ENCODE results near the gene RANBP1.

The RANBP1 gene

GRCh38 chr22:20107471-20107901, 8.4 kb upstream of the RANBP1 start:
- Histone ChIP-seq H3K4me3 (ENCODE audit: low read length, poor library complexity, severe bottlenecking) (no peak overlapping the region), H3K4me1 (ENCODE audit: insufficient read depth, low read length, poor library complexity, severe bottlenecking) (no peaks in the 10 kb centered on the region), H2AFZ (ENCODE audit: low read length) (no peak overlapping the region), H3K9me3 (ENCODE audit: insufficient read depth, low read depth, low read length) (no peaks in the 10 kb centered on the region), H3K79me2 (ENCODE audit: insufficient read depth, low read length) (peaks cover 33% of the 10 kb centered on the region), H3K9ac (ENCODE audit: low read depth, low read length, poor library complexity, severe bottlenecking) (no peak overlapping the region), H3F3A (ENCODE audit: low read depth) (no peaks in the 10 kb centered on the region), H3K36me3 (ENCODE audit: insufficient read depth, low read length) (peaks cover 89% of the 10 kb centered on the region; the same call in 1 of the 2 replicates), H3K4me2 (ENCODE audit: low read depth, low read length, poor library complexity, severe bottlenecking) (no peak overlapping the region), H3K9me2 (replicated peaks; ENCODE audit: low read depth, low read length) (no peaks in the 10 kb centered on the region), H4K20me1 (ENCODE audit: insufficient read depth, low read length, poor library complexity, severe bottlenecking) (peaks cover 24% of the 10 kb centered on the region), H3K27me3 (ENCODE audit: insufficient read depth, low read length, poor library complexity, severe bottlenecking) (no peaks in the 10 kb centered on the region)
- TF ChIP-seq EZH2phosphoT487 (IDR thresholded peaks at IDR 0.05; ENCODE audit: borderline replicate concordance) = no peak
- TF ChIP-seq, protein P1, sequence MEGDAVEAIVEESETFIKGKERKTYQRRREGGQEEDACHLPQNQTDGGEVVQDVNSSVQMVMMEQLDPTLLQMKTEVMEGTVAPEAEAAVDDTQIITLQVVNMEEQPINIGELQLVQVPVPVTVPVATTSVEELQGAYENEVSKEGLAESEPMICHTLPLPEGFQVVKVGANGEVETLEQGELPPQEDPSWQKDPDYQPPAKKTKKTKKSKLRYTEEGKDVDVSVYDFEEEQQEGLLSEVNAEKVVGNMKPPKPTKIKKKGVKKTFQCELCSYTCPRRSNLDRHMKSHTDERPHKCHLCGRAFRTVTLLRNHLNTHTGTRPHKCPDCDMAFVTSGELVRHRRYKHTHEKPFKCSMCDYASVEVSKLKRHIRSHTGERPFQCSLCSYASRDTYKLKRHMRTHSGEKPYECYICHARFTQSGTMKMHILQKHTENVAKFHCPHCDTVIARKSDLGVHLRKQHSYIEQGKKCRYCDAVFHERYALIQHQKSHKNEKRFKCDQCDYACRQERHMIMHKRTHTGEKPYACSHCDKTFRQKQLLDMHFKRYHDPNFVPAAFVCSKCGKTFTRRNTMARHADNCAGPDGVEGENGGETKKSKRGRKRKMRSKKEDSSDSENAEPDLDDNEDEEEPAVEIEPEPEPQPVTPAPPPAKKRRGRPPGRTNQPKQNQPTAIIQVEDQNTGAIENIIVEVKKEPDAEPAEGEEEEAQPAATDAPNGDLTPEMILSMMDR (conservative IDR thresholded peaks at IDR 0.05; ENCODE audit: low read length) = no peak

DNA sequence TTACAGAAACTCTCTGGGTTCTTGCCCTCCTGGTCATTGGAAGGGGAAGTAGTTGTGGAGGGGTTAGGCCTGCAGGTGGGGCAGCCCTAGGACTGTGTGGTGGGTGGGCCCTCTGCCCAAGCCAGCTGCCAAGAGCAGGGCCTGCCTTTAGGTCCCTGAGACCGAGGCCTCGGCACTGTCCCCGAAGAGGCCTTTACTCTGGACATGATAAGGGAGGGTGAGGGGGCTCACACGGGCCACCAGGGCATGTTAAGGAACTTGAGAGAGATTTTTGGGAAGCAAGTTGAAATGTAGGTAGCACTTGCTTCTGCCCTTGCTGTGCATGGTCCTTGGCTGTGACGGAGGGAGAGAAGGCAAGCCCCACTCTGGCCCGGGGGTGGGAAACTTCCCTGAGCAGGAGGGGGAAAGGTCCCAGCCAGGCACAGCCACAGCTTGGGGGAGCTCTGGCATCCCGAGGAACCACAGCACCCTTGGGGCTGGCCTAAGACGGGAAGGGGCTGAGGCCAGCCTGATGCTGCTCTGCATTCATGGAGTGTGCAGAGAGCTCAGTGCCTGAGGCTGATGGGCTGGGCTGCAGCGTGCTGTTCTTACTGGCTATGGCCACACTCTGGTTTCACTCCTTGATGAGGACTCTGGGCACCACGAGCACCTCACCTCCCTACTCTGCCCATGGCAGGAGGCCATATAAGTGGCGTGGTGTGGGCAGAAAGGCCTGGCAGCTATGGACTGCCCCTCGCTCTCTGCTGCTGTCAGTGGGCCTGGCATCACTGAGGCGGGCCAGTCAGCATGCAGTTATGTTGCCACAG, 7.8 kb upstream of the RANBP1 start:
- Histone ChIP-seq H3K4me1 (ENCODE audit: insufficient read depth, low read length, poor library complexity, severe bottlenecking) (no peaks in the 10 kb centered on the region), H2AFZ (ENCODE audit: low read length) (no peak overlapping the region), H3K79me2 (ENCODE audit: insufficient read depth, low read length) (peaks cover 29% of the 10 kb centered on the region), H3K9me2 (replicated peaks; ENCODE audit: low read depth, low read length) (no peaks in the 10 kb centered on the region), H3K36me3 (ENCODE audit: insufficient read depth, low read length) (peaks cover 90% of the 10 kb centered on the region; the same call in 1 of the 2 replicates), H3K27me3 (ENCODE audit: insufficient read depth, low read length, poor library complexity, severe bottlenecking) (no peaks in the 10 kb centered on the region), H3F3A (ENCODE audit: low read depth) (no peaks in the 10 kb centered on the region), H3K4me2 (ENCODE audit: low read depth, low read length, poor library complexity, severe bottlenecking) (no peak overlapping the region), H3K4me3 (ENCODE audit: low read length, poor library complexity, severe bottlenecking) (no peak overlapping the region), H3K9me3 (ENCODE audit: insufficient read depth, low read depth, low read length) (no peaks in the 10 kb centered on the region), H4K20me1 (ENCODE audit: insufficient read depth, low read length, poor library complexity, severe bottlenecking) (peaks cover 20% of the 10 kb centered on the region), H3K9ac (ENCODE audit: low read depth, low read length, poor library complexity, severe bottlenecking) (no peak overlapping the region)
- TF ChIP-seq, protein P1 (conservative IDR thresholded peaks at IDR 0.05; ENCODE audit: low read length) = no peak
- no peak for TF ChIP-seq EZH2phosphoT487 (IDR thresholded peaks at IDR 0.05; ENCODE audit: borderline replicate concordance)

- H3K4me3 ChIP-seq (ENCODE audit: low read length, poor library complexity, severe bottlenecking) = no peak overlapping the region
- peaks cover 88% of the 10 kb centered on the region; the same call in 1 of the 2 replicates for H3K36me3 ChIP-seq (ENCODE audit: insufficient read depth, low read length)
- H2AFZ ChIP-seq (ENCODE audit: low read length) = no peak overlapping the region
- no peaks in the 10 kb centered on the region for H3K27me3 ChIP-seq (ENCODE audit: insufficient read depth, low read length, poor library complexity, severe bottlenecking)
- no peaks in the 10 kb centered on the region for H3F3A ChIP-seq (ENCODE audit: low read depth)
- H4K20me1 ChIP-seq (ENCODE audit: insufficient read depth, low read length, poor library complexity, severe bottlenecking) = peaks cover 20% of the 10 kb centered on the region
- TF ChIP-seq EZH2phosphoT487 (IDR thresholded peaks at IDR 0.05; ENCODE audit: borderline replicate concordance) = no peak
- TF ChIP-seq, protein P1 (conservative IDR thresholded peaks at IDR 0.05; ENCODE audit: low read length) = no peak
- H3K79me2 ChIP-seq (ENCODE audit: insufficient read depth, low read length) = peaks cover 26% of the 10 kb centered on the region; the same call in 1 of the 2 replicates
- H3K4me1 ChIP-seq (ENCODE audit: insufficient read depth, low read length, poor library complexity, severe bottlenecking) = no peaks in the 10 kb centered on the region
- no peaks in the 10 kb centered on the region for H3K9me2 ChIP-seq (replicated peaks; ENCODE audit: low read depth, low read length)
- no peaks in the 10 kb centered on the region for H3K9me3 ChIP-seq (ENCODE audit: insufficient read depth, low read depth, low read length)
- no peak overlapping the region for H3K4me2 ChIP-seq (ENCODE audit: low read depth, low read length, poor library complexity, severe bottlenecking)
- no peak overlapping the region for H3K9ac ChIP-seq (ENCODE audit: low read depth, low read length, poor library complexity, severe bottlenecking)
Observed at GRCh38 chr22:20108757-20109230, 7.1 kb upstream of the RANBP1 start.
